Osteoblast (primary cell): ENCODE results near the gene TMEM208. TPM values are rescaled to one million over a fixed set of nuclear protein-coding genes. Genes with fewer than 3 reads are reported as not detected.

Experiments
- DNase-seq: peaks from one replicate; pipeline ENCODE4 v3.0.0; 2011; ENCODE audit warnings: low spot score, mixed read lengths; ENCODE audit not compliant: insufficient read length; ENCODE audit errors: missing footprints
- H2AFZ ChIP-seq: 2 replicates; pipeline ENCODE4 v1.6.0; 2011; ENCODE audit warnings: mild to moderate bottlenecking, low read length
- H3K27ac ChIP-seq: 2 replicates; pipeline ENCODE4 v1.5.1; 2011; ENCODE audit warnings: mild to moderate bottlenecking, low read depth, low read length, moderate library complexity
- H3K27me3 ChIP-seq: 2 replicates; pipeline ENCODE4 v1.6.0; 2012; ENCODE audit warnings: mild to moderate bottlenecking, control low read depth, inconsistent platforms, low read length, moderate library complexity; ENCODE audit not compliant: insufficient read depth
- H3K36me3 ChIP-seq: 2 replicates; pipeline ENCODE4 v1.5.1; 2011; ENCODE audit warnings: mild to moderate bottlenecking, low read length, control low read depth, moderate library complexity; ENCODE audit not compliant: insufficient read depth
- H3K4me1 ChIP-seq: 2 replicates; pipeline ENCODE4 v1.5.1; 2011; ENCODE audit warnings: mild to moderate bottlenecking, low read length, control low read depth, moderate library complexity; ENCODE audit not compliant: insufficient read depth
- H3K4me2 ChIP-seq: 2 replicates; pipeline ENCODE4 v1.6.0; 2011; ENCODE audit warnings: mild to moderate bottlenecking, low read length; ENCODE audit not compliant: insufficient read depth
- H3K4me3 ChIP-seq: fragments of 200-600 bp; sonication (generic); 3 replicates; pipeline ENCODE4 v1.5.1; 2012; ENCODE audit warnings: mild to moderate bottlenecking, low read length, inconsistent platforms; ENCODE audit not compliant: insufficient read depth
- H3K79me2 ChIP-seq: 2 replicates; pipeline ENCODE4 v1.6.0; 2012; ENCODE audit warnings: mild to moderate bottlenecking, low read length, control low read depth, inconsistent platforms; ENCODE audit not compliant: insufficient read depth
- H3K9me3 ChIP-seq: 2 replicates; pipeline ENCODE4 v1.5.1; 2011; ENCODE audit warnings: low read depth, low read length, control low read depth
- H4K20me1 ChIP-seq: 2 replicates; pipeline ENCODE4 v1.6.0; 2012; ENCODE audit warnings: mild to moderate bottlenecking, low read length, control low read depth; ENCODE audit not compliant: insufficient read depth
- total RNA-seq: library from RNA; depleted of rRNA; stranded (reverse); fragments of >200 nt; gene quantifications from 2 replicates; pipeline ENCODE4 v1.2.3, GENCODE V29; 2012
- TF ChIP-seq, protein P1 (sequence below): IDR thresholded peaks from 2 replicates; pipeline ENCODE4 v1.5.1; 2011; ENCODE audit warnings: mild to moderate bottlenecking, low read depth, low read length, moderate library complexity; ENCODE audit errors: extremely low read depth

The TMEM208 gene
- total RNA-seq, 1 donor, result 25.3 TPM

- Histone ChIP-seq H2AFZ (no peak within 1 kb of the TSS), H3K27ac (no peak within 1 kb of the TSS), H3K4me1 (no peaks in the 10 kb centered on the region), H3K79me2 (peaks cover 20% of the 10 kb centered on the region), H3K4me2 (no peak within 1 kb of the TSS), H3K36me3 (peaks cover 45% of the 10 kb centered on the region), H4K20me1 (peaks cover 28% of the 10 kb centered on the region), H3K4me3 (no peak within 1 kb of the TSS), H3K9me3 (no peaks in the 10 kb centered on the region), H3K27me3 (no peaks in the 10 kb centered on the region)
- DNase-seq, result peak; percentile 85
- TF ChIP-seq, protein P1, sequence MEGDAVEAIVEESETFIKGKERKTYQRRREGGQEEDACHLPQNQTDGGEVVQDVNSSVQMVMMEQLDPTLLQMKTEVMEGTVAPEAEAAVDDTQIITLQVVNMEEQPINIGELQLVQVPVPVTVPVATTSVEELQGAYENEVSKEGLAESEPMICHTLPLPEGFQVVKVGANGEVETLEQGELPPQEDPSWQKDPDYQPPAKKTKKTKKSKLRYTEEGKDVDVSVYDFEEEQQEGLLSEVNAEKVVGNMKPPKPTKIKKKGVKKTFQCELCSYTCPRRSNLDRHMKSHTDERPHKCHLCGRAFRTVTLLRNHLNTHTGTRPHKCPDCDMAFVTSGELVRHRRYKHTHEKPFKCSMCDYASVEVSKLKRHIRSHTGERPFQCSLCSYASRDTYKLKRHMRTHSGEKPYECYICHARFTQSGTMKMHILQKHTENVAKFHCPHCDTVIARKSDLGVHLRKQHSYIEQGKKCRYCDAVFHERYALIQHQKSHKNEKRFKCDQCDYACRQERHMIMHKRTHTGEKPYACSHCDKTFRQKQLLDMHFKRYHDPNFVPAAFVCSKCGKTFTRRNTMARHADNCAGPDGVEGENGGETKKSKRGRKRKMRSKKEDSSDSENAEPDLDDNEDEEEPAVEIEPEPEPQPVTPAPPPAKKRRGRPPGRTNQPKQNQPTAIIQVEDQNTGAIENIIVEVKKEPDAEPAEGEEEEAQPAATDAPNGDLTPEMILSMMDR, result peak; percentile 23
Measured at GRCh38 chr16:67199011-67199807, 27.7 kb upstream of the TMEM208 start, which contains the start of gene ELMO3. Gene ELMO3, plus strand, starts transcription at chr16:67199131. Its CDS starts 196 bp downstream, at chr16:67199327.

- no peak overlapping the region for H3K4me3 ChIP-seq
- no peaks in the 10 kb centered on the region for H3K27me3 ChIP-seq
- H2AFZ ChIP-seq, result no peak overlapping the region
- TF ChIP-seq, protein P1, result no peak
- H3K9me3 ChIP-seq, result no peaks in the 10 kb centered on the region
- peak; percentile 76 for DNase-seq
- H3K79me2 ChIP-seq, result peaks cover 14% of the 10 kb centered on the region
- peaks cover 39% of the 10 kb centered on the region for H3K36me3 ChIP-seq
- no peak overlapping the region for H3K27ac ChIP-seq
- H3K4me2 ChIP-seq, result no peak overlapping the region
- peaks cover 23% of the 10 kb centered on the region for H4K20me1 ChIP-seq
- H3K4me1 ChIP-seq, result no peaks in the 10 kb centered on the region
Measured at GRCh38 chr16:67199808-67200198, 27.1 kb upstream of the TMEM208 start.

- H2AFZ ChIP-seq, result no peak overlapping the region
- no peak overlapping the region for H3K4me2 ChIP-seq
- H3K36me3 ChIP-seq, result peaks cover 32% of the 10 kb centered on the region
- H3K27me3 ChIP-seq, result no peaks in the 10 kb centered on the region
- TF ChIP-seq, protein P1, result no peak
- H3K9me3 ChIP-seq, result no peaks in the 10 kb centered on the region
- H3K79me2 ChIP-seq, result peaks cover 7% of the 10 kb centered on the region
- H3K27ac ChIP-seq, result no peak overlapping the region
- DNase-seq, result peak; percentile 86
- H3K4me1 ChIP-seq, result no peaks in the 10 kb centered on the region
- peaks cover 19% of the 10 kb centered on the region for H4K20me1 ChIP-seq
- no peak overlapping the region for H3K4me3 ChIP-seq
Measured at GRCh38 chr16:67200491-67200890, 26.4 kb upstream of the TMEM208 start.

GRCh38 chr16:67201411-67202345, 25.3 kb upstream of the TMEM208 start:
- Histone ChIP-seq H3K79me2 (peaks cover 2% of the 10 kb centered on the region), H4K20me1 (peaks cover 15% of the 10 kb centered on the region), H3K27ac (no peak overlapping the region), H2AFZ (no peak overlapping the region), H3K4me1 (no peaks in the 10 kb centered on the region), H3K4me2 (no peak overlapping the region), H3K9me3 (no peaks in the 10 kb centered on the region), H3K36me3 (peaks cover 21% of the 10 kb centered on the region), H3K4me3 (no peak overlapping the region), H3K27me3 (no peaks in the 10 kb centered on the region)
- TF ChIP-seq, protein P1, result no peak
- DNase-seq, result peak; percentile 90
